Mesenchymal stem cell (in vitro differentiated cells and primary cell): Measurements from ENCODE around the gene DHX32.

Source experiments
- DNase-seq: peaks from one replicate; pipeline ENCODE4 v3.0.0-alpha.2; 2013
- H2AFZ ChIP-seq: one replicate; pipeline ENCODE4 v1.6.1; 2013; ENCODE audit warnings: low read depth, mild to moderate bottlenecking, control low read depth, inconsistent platforms, low read length, moderate library complexity
- H2AK5ac ChIP-seq: 2 replicates; pipeline ENCODE4 v1.6.1; 2013; ENCODE audit warnings: low read length, moderate library complexity, mild to moderate bottlenecking, inconsistent platforms; ENCODE audit not compliant: severe bottlenecking
- H2BK120ac ChIP-seq: one replicate; pipeline ENCODE4 v1.6.1; 2013; ENCODE audit warnings: low read depth, mild to moderate bottlenecking, inconsistent platforms, low read length, moderate library complexity
- H2BK12ac ChIP-seq, 2 experiments: one replicate each; pipeline ENCODE4 v1.6.1; 2013; ENCODE audit warnings: inconsistent platforms in 2 of 2, low read length in 2 of 2, mild to moderate bottlenecking in 2 of 2, moderate library complexity in 2 of 2, control low read depth in 1 of 2
- H2BK15ac ChIP-seq: one replicate; pipeline ENCODE4 v1.6.1; 2013; ENCODE audit warnings: mild to moderate bottlenecking, low read depth, inconsistent platforms; ENCODE audit not compliant: poor library complexity, severe bottlenecking
- H2BK5ac ChIP-seq: 2 replicates; pipeline ENCODE4 v1.6.1; 2013; ENCODE audit warnings: low read depth, mild to moderate bottlenecking, low read length, control low read depth, inconsistent platforms; ENCODE audit not compliant: poor library complexity, severe bottlenecking
- H3K14ac ChIP-seq, 2 experiments: one replicate each; pipeline ENCODE4 v1.6.1; 2013; ENCODE audit warnings: inconsistent platforms in 2 of 2, low read length in 2 of 2, control low read depth in 1 of 2, mild to moderate bottlenecking in 1 of 2, moderate library complexity in 1 of 2
- H3K18ac ChIP-seq, 2 experiments: one replicate each; pipeline ENCODE4 v1.6.1; 2013; ENCODE audit warnings: inconsistent platforms in 2 of 2, low read length in 2 of 2, control low read depth in 1 of 2, low read depth in 1 of 2, mild to moderate bottlenecking in 1 of 2
- H3K23ac ChIP-seq, 2 experiments: one replicate each; pipeline ENCODE4 v1.6.1; 2013; ENCODE audit warnings: inconsistent platforms in 2 of 2, low read length in 2 of 2, mild to moderate bottlenecking in 2 of 2, moderate library complexity in 2 of 2, control low read depth in 1 of 2
- H3K27ac ChIP-seq: 2 replicates; pipeline ENCODE4 v1.5.1; 2013; ENCODE audit warnings: mild to moderate bottlenecking, moderate library complexity, low read length, control low read depth, inconsistent platforms; ENCODE audit not compliant: poor library complexity, severe bottlenecking
- H3K27me3 ChIP-seq, 2 experiments: 2 replicates each; pipeline versions ENCODE4 v1.6.1 to v1.7.0; 2013; ENCODE audit warnings: low read length in 2 of 2, mild to moderate bottlenecking in 2 of 2, moderate library complexity in 2 of 2, control low read depth in 1 of 2, inconsistent platforms in 1 of 2; ENCODE audit not compliant: control insufficient read depth in 1 of 2, insufficient read depth in 1 of 2
- H3K36me3 ChIP-seq, 2 experiments: 2 replicates each; pipeline versions ENCODE4 v1.6.1 to v1.7.0; 2013; ENCODE audit warnings: low read length in 2 of 2, control low read depth in 1 of 2, inconsistent platforms in 1 of 2, low read depth in 1 of 2, mild to moderate bottlenecking in 1 of 2; ENCODE audit not compliant: insufficient read depth in 2 of 2, control insufficient read depth in 1 of 2
- H3K4ac ChIP-seq, 2 experiments: one replicate each; pipeline ENCODE4 v1.6.1; 2013; ENCODE audit warnings: inconsistent platforms in 2 of 2, low read length in 2 of 2, mild to moderate bottlenecking in 2 of 2, moderate library complexity in 2 of 2, control low read depth in 1 of 2, low read depth in 1 of 2
- H3K4me1 ChIP-seq: 2 replicates; pipeline ENCODE4 v1.6.1; 2013; ENCODE audit warnings: low read depth, low read length, control low read depth; ENCODE audit not compliant: control insufficient read depth, insufficient read depth
- H3K4me2 ChIP-seq: 2 replicates; pipeline ENCODE4 v1.6.1; 2013; ENCODE audit warnings: low read length, mild to moderate bottlenecking, inconsistent platforms; ENCODE audit not compliant: poor library complexity, severe bottlenecking
- H3K4me3 ChIP-seq, 2 experiments: 2 replicates each; pipeline versions ENCODE4 v1.5.1 to v1.7.0; 2013; ENCODE audit warnings: low read length in 2 of 2, mild to moderate bottlenecking in 2 of 2, control low read depth in 1 of 2, low read depth in 1 of 2; ENCODE audit not compliant: insufficient read depth in 1 of 2
- H3K79me1 ChIP-seq: replicated peaks from 2 replicates; pipeline ENCODE4 v1.6.1; 2013; ENCODE audit warnings: mild to moderate bottlenecking, control low read depth, low read length, inconsistent platforms; ENCODE audit not compliant: poor library complexity, severe bottlenecking
- H3K9ac ChIP-seq: 2 replicates; pipeline ENCODE4 v1.7.0; 2013; ENCODE audit warnings: mild to moderate bottlenecking, low read length, moderate library complexity
- H3K9me3 ChIP-seq: 2 replicates; pipeline ENCODE4 v1.7.0; 2013; ENCODE audit warnings: mild to moderate bottlenecking, low read length; ENCODE audit not compliant: control insufficient read depth
- H4K8ac ChIP-seq: one replicate; pipeline ENCODE4 v1.6.1; 2013; ENCODE audit warnings: inconsistent platforms, mild to moderate bottlenecking, low read length, moderate library complexity
- H4K91ac ChIP-seq: one replicate; pipeline ENCODE4 v1.6.1; 2013; ENCODE audit warnings: mild to moderate bottlenecking, low read length, inconsistent platforms
- WGBS: methylation state at CpG from one replicate; pipeline ENCODE4 v1.1.7; 2013; ENCODE audit warnings: mixed read lengths; 5-methylcytosine and 5-hydroxymethylcytosine counted together

DHX32 gene

GRCh38 chr10:125815764-125816163 lies 65.3 kb downstream of the DHX32 start:
- H2BK120ac ChIP-seq, result no peak overlapping the region
- no peak overlapping the region for H3K23ac ChIP-seq
- no peak overlapping the region for H3K4me2 ChIP-seq
- no peaks in the 10 kb centered on the region for H3K4me1 ChIP-seq
- H2AFZ ChIP-seq, result no peak overlapping the region
- no peak overlapping the region for H3K9ac ChIP-seq
- H3K4me3 ChIP-seq, result no peak overlapping the region
- H2BK15ac ChIP-seq, result no peak overlapping the region
- no peak overlapping the region for H2BK12ac ChIP-seq
- H3K4ac ChIP-seq, result no peak overlapping the region
- no peak overlapping the region for H3K27ac ChIP-seq
- no peak overlapping the region for H4K8ac ChIP-seq
- no peak overlapping the region for H3K14ac ChIP-seq
- H4K91ac ChIP-seq, result no peak overlapping the region
- no peak for DNase-seq
- no peak overlapping the region for H2BK5ac ChIP-seq
- WGBS, result 100% methylated on average over 1 of the region's 1 CpG
- H3K9me3 ChIP-seq, result no peaks in the 10 kb centered on the region
- no peaks in the 10 kb centered on the region for H3K27me3 ChIP-seq
- no peak overlapping the region for H2AK5ac ChIP-seq
- no peak overlapping the region for H3K18ac ChIP-seq
- peaks cover 9 to 57% of the 10 kb centered on the region in 2 experiments for H3K36me3 ChIP-seq
- H3K79me1 ChIP-seq, result peaks cover 21% of the 10 kb centered on the region

- Histone ChIP-seq H3K18ac (no peak overlapping the region), H3K36me3 (peaks cover 16 to 88% of the 10 kb centered on the region in 2 experiments), H3K4me3 (no peak overlapping the region), H3K4me2 (no peak overlapping the region), H4K91ac (no peak overlapping the region), H3K4me1 (no peaks in the 10 kb centered on the region), H3K4ac (no peak overlapping the region), H3K14ac (no peak overlapping the region), H2BK15ac (no peak overlapping the region), H4K8ac (no peak overlapping the region), H2BK120ac (no peak overlapping the region), H3K27ac (no peak overlapping the region), H3K23ac (no peak overlapping the region), H2BK12ac (no peak overlapping the region), H3K9me3 (no peaks in the 10 kb centered on the region), H3K27me3 (no peaks in the 10 kb centered on the region), H2AFZ (no peak overlapping the region), H2BK5ac (no peak overlapping the region), H2AK5ac (no peak overlapping the region), H3K79me1 (peaks cover 12% of the 10 kb centered on the region), H3K9ac (peak overlapping the region; percentile 24)
- DNase-seq, result no peak
- no CpG with 5 or more reads among the region's 1 CpG for WGBS
These were observed 68.9 kb downstream of the DHX32 start for GRCh38 chr10:125812128-125812750.

- no peak overlapping the region for H4K91ac ChIP-seq
These were observed 69.8 kb downstream of the DHX32 start for GRCh38 chr10:125811251-125811650.

GRCh38 chr10:125808047-125808446 lies 73.0 kb downstream of the DHX32 start:
- H3K18ac ChIP-seq, result no peak overlapping the region
- peaks cover 1% of the 10 kb centered on the region for H3K4me1 ChIP-seq
- H3K4me2 ChIP-seq, result no peak overlapping the region
- H3K36me3 ChIP-seq, result peaks cover 30 to 92% of the 10 kb centered on the region in 2 experiments
- no peak overlapping the region for H3K9ac ChIP-seq
- no peak overlapping the region for H2BK15ac ChIP-seq
- H3K27me3 ChIP-seq, result no peaks in the 10 kb centered on the region
- H4K91ac ChIP-seq, result no peak overlapping the region
- H2AFZ ChIP-seq, result no peak overlapping the region
- no peak overlapping the region for H2BK5ac ChIP-seq
- no peak overlapping the region for H3K23ac ChIP-seq
- H2BK12ac ChIP-seq, result no peak overlapping the region
- no peak overlapping the region for H3K4ac ChIP-seq
- H4K8ac ChIP-seq, result no peak overlapping the region
- H3K4me3 ChIP-seq, result no peak overlapping the region
- WGBS, result 100% methylated on average over 1 of the region's 1 CpG
- H3K79me1 ChIP-seq, result peaks cover 5% of the 10 kb centered on the region
- no peak overlapping the region for H2BK120ac ChIP-seq
- no peaks in the 10 kb centered on the region for H3K9me3 ChIP-seq
- no peak overlapping the region for H2AK5ac ChIP-seq
- H3K27ac ChIP-seq, result no peak overlapping the region
- H3K14ac ChIP-seq, result no peak overlapping the region
- DNase-seq, result no peak

More at GRCh38 chr10:125811251-125811650, 69.8 kb downstream of the DHX32 start:
- H3K23ac ChIP-seq, result no peak overlapping the region
- H3K27me3 ChIP-seq, result no peaks in the 10 kb centered on the region
- no peak overlapping the region for H2AK5ac ChIP-seq
- H3K79me1 ChIP-seq, result peaks cover 12% of the 10 kb centered on the region
- no peaks in the 10 kb centered on the region for H3K9me3 ChIP-seq
- H3K18ac ChIP-seq, result no peak overlapping the region
- H2BK12ac ChIP-seq, result no peak overlapping the region
- 100% methylated on average over 1 of the region's 1 CpG for WGBS
- H3K14ac ChIP-seq, result no peak overlapping the region
- no peak overlapping the region for H3K4me2 ChIP-seq
- H3K9ac ChIP-seq, result no peak overlapping the region
- no peak overlapping the region for H3K4ac ChIP-seq
- no peak overlapping the region for H3K27ac ChIP-seq
- no peak overlapping the region for H4K8ac ChIP-seq
- no peak overlapping the region for H2BK5ac ChIP-seq
- no peaks in the 10 kb centered on the region for H3K4me1 ChIP-seq
- peaks cover 20 to 95% of the 10 kb centered on the region in 2 experiments for H3K36me3 ChIP-seq
- H2AFZ ChIP-seq, result no peak overlapping the region
- no peak overlapping the region for H2BK15ac ChIP-seq
- no peak overlapping the region for H2BK120ac ChIP-seq
- no peak overlapping the region for H3K4me3 ChIP-seq
- no peak for DNase-seq
